Vagina (tissue), 2 donors: ENCODE results near the gene SQOR. TPM values are rescaled to one million over a fixed set of nuclear protein-coding genes. Genes with fewer than 3 reads are reported as not detected.

ENCODE experiments used
- DNase-seq, 2 donors: peaks; one replicate each; pipeline ENCODE4 v3.0.0-alpha.2; 2017; ENCODE audit errors: extremely low spot score in 2 of 2
- H3K27ac ChIP-seq: fragments of 200-600 bp; sonication (generic); one replicate; pipeline ENCODE4 v1.5.1; 2019
- H3K27me3 ChIP-seq: fragments of 200-600 bp; sonication (generic); one replicate; pipeline ENCODE4 v1.5.1; 2019
- H3K36me3 ChIP-seq, 2 donors: fragments of 200-600 bp; sonication (generic); one replicate each; pipeline ENCODE4 v1.5.1; 2017 to 2019
- H3K4me1 ChIP-seq: fragments of 200-600 bp; sonication (generic); one replicate; pipeline ENCODE4 v1.5.1; 2019
- H3K4me3 ChIP-seq, 2 donors: fragments of 200-600 bp; sonication (generic); 1 replicate in 1 of 2; 2 replicates in 1 of 2; pipeline ENCODE4 v1.5.1; 2016 to 2019
- H3K9me3 ChIP-seq: fragments of 200-600 bp; sonication (generic); one replicate; pipeline ENCODE4 v1.5.1; 2019
- CTCF ChIP-seq, 3 experiments: fragments of 450-650 bp in 2 of 3; fragments of 200-600 bp in 1 of 3; sonication (generic) in 1 of 3; IDR thresholded peaks; one replicate each; pipeline ENCODE4 v1.5.1; 2017 to 2019; ENCODE audit warnings: antibody characterized with exemption in 3 of 3, mild to moderate bottlenecking in 2 of 3, moderate library complexity in 2 of 3
- POLR2A ChIP-seq, 2 donors: fragments of 450-650 bp; IDR thresholded peaks; one replicate each; pipeline ENCODE4 v1.6.1; 2017; ENCODE audit warnings: antibody characterized with exemption in 2 of 2, mild to moderate bottlenecking in 2 of 2, moderate library complexity in 2 of 2
- POLR2AphosphoS5 ChIP-seq, 2 donors: sonication (generic); formaldehyde crosslinking; IDR thresholded peaks; one replicate each; pipeline ENCODE4 v1.9.0; 2017; ENCODE audit warnings: antibody characterized with exemption in 2 of 2, mild to moderate bottlenecking in 2 of 2, low read depth in 1 of 2; ENCODE audit not compliant: insufficient read depth in 1 of 2
- intact Hi-C: fragments of 100-400 bp; cut with DNase I; formaldehyde crosslinking; loops from one replicate; pipeline ENCODE4 v1.15.1; 2023
- total RNA-seq: library from RNA; depleted of rRNA; stranded (reverse); fragments of >200 nt; gene quantifications from one replicate; pipeline ENCODE4 v1.2.3, GENCODE V29; 2016

Gene SQOR
- total RNA-seq, 1 donor from 2014 or later, result 52.8 TPM

DNA sequence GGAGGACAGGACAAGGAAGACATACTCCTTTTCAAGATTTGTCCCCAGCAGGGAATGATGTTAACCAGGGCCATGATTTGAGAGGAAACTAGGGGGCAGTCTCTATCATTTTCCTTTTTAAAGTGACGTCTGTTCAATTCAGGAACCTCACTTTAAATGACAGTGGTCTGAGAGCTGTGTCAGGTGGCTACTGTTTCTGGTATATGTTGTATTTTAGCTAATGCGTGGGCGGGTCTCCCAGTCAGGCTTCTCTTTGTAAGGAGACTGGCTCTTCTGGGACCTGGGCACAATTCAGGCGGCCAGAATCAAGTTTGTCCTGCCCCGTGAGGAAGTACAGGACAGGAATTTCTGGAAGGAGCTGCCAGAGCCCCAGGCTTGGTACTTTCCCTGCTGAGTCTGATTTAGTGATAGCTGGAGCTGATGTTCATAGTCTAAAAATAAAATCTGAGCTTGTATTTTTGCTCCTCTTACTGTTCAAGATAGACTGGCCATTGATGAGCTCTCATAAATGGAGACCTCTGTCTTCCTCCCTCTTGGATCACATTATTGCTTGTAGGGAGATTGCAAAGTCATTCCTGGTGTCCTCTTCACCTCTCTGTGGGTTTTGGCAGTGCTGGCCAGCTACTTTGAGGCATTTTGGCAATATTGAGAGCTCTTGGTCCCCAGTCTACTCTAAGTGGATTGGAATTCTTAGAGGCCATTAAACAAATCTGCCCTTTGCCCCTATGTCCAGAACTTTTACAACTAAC is 25.6 kb downstream of the SQOR start:
- Histone ChIP-seq H3K36me3 (peaks cover 0 to 24% of the 10 kb centered on the region in 2 donors), H3K4me1 (peaks cover 23% of the 10 kb centered on the region), H3K27me3 (no peaks in the 10 kb centered on the region), H3K27ac (peak overlapping the region; percentile 5), H3K9me3 (no peaks in the 10 kb centered on the region), H3K4me3 (no peak overlapping the region)
- no peak for DNase-seq
- no peak for TF ChIP-seq POLR2A (IDR thresholded peaks at IDR 0.05)
- no peak for TF ChIP-seq POLR2AphosphoS5 (IDR thresholded peaks at IDR 0.05; ENCODE audit: insufficient read depth in 1 of 2, low read depth in 1 of 2)
- no peak for TF ChIP-seq CTCF (IDR thresholded peaks at IDR 0.05)
- intact Hi-C loops, result no loop called here

- no peak overlapping the region for H3K27ac ChIP-seq
- intact Hi-C loops, result no loop called here
- peaks cover 18% of the 10 kb centered on the region for H3K4me1 ChIP-seq
- no peaks in the 10 kb centered on the region for H3K9me3 ChIP-seq
- no peak for DNase-seq
- H3K36me3 ChIP-seq, result peaks cover 0 to 24% of the 10 kb centered on the region in 2 donors
- no peak overlapping the region for H3K4me3 ChIP-seq
- TF ChIP-seq CTCF (IDR thresholded peaks at IDR 0.05) (no peak), POLR2AphosphoS5 (IDR thresholded peaks at IDR 0.05; ENCODE audit: insufficient read depth in 1 of 2, low read depth in 1 of 2) (no peak), POLR2A (IDR thresholded peaks at IDR 0.05) (no peak)
- no peaks in the 10 kb centered on the region for H3K27me3 ChIP-seq
These were observed 27.5 kb downstream of the SQOR start for GRCh38 chr15:45662375-45662774.

DNA sequence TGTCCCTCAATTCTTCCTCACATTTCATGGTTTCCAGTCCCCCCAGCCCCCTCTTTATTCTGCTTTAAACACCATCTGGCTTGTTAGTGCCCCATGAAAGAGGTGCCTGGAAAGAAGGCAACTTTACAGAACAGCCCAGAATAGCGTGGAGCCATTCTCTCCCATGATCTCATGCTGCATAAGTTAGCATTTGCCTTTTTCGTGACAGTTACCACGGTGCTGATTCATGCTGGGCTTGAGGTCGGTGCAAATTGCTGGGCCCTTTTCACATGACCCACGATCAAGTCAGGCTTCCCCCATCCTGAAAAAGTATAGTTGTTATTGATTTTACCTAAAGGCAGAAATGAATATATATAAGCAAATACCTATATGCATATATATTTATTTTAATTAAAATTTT is 29.6 kb downstream of the SQOR start:
- Histone ChIP-seq H3K4me3 (no peak overlapping the region), H3K9me3 (no peaks in the 10 kb centered on the region), H3K27me3 (no peaks in the 10 kb centered on the region), H3K27ac (no peak overlapping the region), H3K36me3 (peaks cover 0 to 30% of the 10 kb centered on the region in 2 donors), H3K4me1 (peaks cover 13% of the 10 kb centered on the region)
- no peak for TF ChIP-seq CTCF (IDR thresholded peaks at IDR 0.05)
- no peak for TF ChIP-seq POLR2A (IDR thresholded peaks at IDR 0.05)
- no peak for TF ChIP-seq POLR2AphosphoS5 (IDR thresholded peaks at IDR 0.05; ENCODE audit: insufficient read depth in 1 of 2, low read depth in 1 of 2)
- DNase-seq, result no peak
- intact Hi-C loops, result no loop called here

DNA sequence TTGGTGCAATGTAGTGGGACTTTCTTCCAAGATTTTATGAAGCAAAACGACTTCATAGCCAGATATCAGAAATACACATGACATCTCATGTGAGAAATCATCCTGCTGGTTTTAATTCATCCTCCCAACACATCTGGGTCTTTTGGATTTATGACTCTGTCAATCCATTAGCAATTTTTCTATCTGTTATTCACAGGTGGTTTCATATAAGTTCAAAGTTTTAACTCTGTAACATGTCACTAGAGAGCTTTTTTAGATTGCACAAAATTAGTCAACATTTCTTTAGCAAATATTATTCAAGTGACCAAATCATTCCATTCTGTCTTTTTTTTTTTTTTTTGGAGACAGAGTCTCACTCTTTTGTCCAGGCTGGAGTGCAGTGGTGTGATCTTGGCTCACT is 30.4 kb downstream of the SQOR start:
- Histone ChIP-seq H3K27ac (no peak overlapping the region), H3K27me3 (no peaks in the 10 kb centered on the region), H3K9me3 (no peaks in the 10 kb centered on the region), H3K36me3 (peaks cover 0 to 30% of the 10 kb centered on the region in 2 donors), H3K4me3 (no peak overlapping the region), H3K4me1 (peaks cover 8% of the 10 kb centered on the region)
- no peak for TF ChIP-seq POLR2AphosphoS5 (IDR thresholded peaks at IDR 0.05; ENCODE audit: insufficient read depth in 1 of 2, low read depth in 1 of 2)
- TF ChIP-seq CTCF (IDR thresholded peaks at IDR 0.05), result no peak
- no peak for TF ChIP-seq POLR2A (IDR thresholded peaks at IDR 0.05)
- intact Hi-C loops, result no loop called here
- no peak for DNase-seq

GRCh38 chr15:45666119-45666875 is 31.5 kb downstream of the SQOR start:
- DNase-seq, result no peak
- no peaks in the 10 kb centered on the region for H3K27me3 ChIP-seq
- intact Hi-C loops, result no loop called here

More at GRCh38 chr15:45666119-45666875, 31.5 kb downstream of the SQOR start:
- Histone ChIP-seq H3K4me1 (no peaks in the 10 kb centered on the region), H3K27ac (no peak overlapping the region), H3K36me3 (peaks cover 0 to 30% of the 10 kb centered on the region in 2 donors), H3K4me3 (no peak overlapping the region), H3K9me3 (no peaks in the 10 kb centered on the region)
- no peak for TF ChIP-seq POLR2AphosphoS5 (IDR thresholded peaks at IDR 0.05; ENCODE audit: insufficient read depth in 1 of 2, low read depth in 1 of 2)
